Hematopoietic multipotent progenitor cell (in vitro differentiated cells): ENCODE results near the gene CNOT1. TPM values are rescaled to one million over a fixed set of nuclear protein-coding genes. Genes with fewer than 3 reads are reported as not detected.
A peak's percentile ranks its signal among the peaks of the same experiment; 100 is the strongest.
"Not testable (repeated sequence)": the region's sequence is repeated elsewhere in the genome, so short reads cannot be mapped to it uniquely, and the experiment has no call there.

Source experiments
- DNase-seq, 3 donors: peaks; one replicate each; pipeline ENCODE4 v3.0.0-alpha.2; 2011 to 2015; ENCODE audit warnings: low read depth in 2 of 3, low spot score in 2 of 3
- total RNA-seq: library from RNA; depleted of rRNA; stranded (reverse); fragments of >200 nt; gene quantifications from one replicate; pipeline ENCODE4 v1.2.3, GENCODE V29; 2012

CNOT1 gene
- total RNA-seq, 1 donor: 233 TPM

DNA sequence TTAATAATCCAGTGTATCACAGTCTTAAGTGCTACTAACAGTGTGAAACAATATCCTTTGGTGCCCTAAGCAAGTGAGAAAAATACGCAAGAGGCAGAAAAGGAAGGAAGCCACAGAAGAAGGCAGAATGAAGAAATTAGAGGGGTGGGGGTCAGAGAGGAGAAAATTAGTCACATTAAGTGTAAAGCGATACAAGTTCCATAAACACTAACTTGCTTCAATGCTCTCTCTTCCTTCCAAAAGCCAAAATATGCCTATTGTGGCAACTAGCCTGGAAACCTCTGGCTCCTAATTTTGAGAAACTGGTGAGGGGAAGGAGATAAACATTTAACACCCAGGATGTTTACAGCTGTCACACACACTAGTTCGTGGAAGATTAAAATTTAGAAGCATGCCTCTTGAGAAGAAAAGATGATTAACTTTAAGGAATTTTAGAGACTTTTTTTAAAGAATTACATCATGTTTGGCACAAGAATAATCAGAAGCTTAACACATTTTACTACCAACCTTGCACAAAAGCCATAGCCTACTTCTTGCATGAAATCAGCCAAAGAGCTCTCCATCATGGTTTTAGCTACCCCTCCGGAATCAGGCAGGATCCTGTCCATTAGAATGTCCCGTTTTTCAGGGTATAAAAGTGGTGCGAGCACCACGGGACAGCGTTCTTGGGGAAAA is 44.7 kb downstream of the CNOT1 start:
- no peak for DNase-seq

DNA sequence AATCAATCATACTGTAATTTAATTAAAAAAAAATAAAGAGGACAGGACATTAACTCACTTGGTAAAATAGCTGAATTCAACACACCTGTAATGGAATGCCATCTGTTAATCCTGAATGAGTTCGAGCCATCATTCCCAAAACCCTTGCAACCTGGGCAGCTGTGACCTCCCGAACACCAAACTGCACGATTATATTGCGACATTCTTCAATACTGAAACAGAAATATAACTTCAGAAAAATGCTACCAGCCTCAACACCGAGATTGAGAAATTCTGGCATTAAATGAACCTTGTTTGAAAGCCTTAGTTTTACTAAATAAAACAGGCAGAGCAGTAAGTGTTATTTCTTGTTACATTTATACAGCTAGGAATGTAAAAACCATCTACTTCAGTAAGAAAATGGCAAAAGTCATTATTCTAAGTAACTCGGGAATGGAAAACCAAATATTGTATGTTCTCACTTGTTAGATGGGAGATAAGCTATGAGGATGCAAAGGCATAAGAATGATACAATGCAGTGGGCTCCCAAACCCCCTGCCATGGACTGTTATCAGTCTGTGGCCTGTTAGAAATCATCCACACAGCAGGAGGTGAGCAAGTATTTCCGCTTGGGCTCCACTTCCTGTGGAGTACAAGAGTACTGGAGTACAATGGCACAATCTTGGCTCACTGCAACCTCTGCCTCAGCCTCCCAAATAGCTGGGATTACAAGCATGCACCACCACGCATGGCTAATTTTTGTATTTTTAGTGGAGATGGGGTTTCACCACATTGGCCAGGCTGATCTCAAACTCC is 46.5 kb downstream of the CNOT1 start:
- no peak for DNase-seq

DNA sequence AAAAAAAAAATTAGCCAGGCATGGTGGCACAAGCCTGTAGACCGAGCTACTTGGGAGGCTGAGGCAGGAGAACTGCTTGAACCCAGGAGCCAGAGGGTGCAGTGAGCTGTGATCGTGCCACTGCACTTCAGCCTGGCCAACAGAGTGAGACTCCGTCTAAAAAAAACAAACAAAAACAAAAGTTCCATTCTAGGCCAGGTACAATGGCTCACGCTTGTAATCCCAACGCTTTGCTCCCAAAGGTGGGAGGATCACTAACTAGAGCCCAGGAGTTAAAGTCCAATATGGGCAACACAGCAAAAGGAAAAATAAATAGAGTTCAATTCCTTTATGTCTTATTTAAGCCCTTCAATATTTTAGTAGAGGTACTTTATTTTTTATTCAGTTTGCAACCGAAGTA is 47.5 kb downstream of the CNOT1 start:
- no peak for DNase-seq

DNA sequence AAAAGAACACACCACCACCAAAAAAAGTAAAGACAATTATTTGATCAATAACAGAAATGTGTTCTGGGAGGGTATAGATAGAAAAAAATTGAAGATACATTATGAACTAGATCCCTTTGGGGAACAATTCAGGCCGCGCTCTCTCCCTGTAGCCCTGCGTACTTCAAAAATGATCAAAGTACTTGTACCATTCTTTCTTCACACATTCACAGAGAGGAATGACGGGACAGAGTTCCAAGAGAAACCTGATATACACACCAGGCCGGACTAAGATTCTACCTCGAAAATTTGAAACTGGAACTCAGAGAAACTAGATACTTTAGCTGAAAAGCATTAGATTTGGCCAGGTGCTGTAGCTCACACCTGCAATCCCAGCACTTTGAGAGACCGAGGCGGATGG is 50.0 kb downstream of the CNOT1 start:
- DNase-seq: no peak

DNA sequence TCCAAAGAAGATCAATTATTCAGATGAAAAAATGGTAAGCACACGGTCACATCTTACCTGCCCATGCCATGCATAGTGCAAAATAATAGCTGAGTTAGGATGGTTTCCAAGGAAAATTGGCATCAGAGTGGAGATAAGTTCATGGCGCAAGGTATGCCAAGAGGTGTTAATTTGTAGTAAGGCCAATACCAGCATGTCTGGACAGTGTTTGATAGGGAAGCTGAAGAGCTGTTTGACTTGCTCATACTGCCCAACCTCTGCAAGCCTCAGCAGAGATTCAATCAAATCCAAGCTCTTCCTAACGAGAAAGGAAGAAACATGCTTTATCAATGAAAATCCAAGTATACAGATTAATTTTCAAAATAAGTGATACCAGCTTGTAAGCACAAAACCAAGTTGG is 51.0 kb downstream of the CNOT1 start:
- DNase-seq: no peak

DNA sequence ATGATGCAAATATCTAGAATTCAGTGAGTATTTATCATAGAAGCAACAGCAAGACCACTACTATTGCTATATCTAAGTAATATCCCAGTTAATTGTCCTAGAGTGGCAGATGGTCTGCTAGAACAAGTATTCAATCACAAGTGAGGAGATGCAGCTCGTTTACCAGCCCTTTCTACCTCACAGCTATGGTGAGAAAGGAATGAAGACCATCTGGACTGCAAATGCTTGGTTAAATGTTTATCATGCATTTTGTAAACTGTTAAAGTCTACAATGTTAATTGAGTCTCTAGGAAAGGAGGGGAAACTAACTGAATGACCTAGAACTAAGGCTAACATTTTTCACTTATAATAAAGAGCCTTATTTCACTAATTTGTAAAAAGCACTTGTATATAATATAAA is 52.5 kb downstream of the CNOT1 start:
- no peak for DNase-seq

DNA sequence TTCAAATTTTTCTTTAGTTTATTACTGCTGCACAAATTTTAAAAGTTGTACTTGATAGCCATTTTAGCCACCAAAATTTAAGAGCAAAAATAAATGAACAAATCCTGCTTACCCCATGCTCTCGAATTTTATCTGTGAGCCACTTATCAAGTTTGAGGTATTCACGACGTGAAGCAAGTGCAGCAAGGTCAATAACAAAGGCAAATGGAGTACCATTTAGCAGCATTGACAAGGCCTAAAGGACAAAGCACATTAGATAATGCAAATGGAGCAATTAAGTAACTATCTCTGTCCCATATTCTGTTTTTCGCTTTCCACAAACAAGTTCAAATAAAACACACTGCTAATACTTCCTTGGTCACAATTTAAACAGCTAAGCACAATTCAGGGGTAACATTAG is 54.7 kb downstream of the CNOT1 start:
- no peak for DNase-seq

DNA sequence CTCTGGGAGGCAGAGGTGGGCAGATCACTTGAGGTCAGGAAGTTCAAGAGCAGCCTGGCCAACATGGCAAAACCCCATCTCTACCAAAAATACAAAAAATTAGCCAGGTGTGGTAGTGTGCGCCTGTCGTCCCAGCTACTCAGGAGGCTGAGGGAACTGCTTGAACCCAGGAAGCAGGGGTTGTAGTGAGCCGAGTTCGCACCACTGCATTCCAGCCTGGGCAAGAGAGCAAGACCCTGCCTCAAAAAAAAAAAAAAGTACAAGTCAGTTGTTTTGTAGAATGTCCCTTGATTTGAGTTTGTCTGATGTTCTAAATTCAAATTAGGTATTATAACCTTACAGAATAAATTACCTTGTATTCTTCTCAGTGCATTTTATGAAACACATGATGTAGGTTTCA is 63.9 kb downstream of the CNOT1 start:
- not testable (repeated sequence) for DNase-seq

DNA sequence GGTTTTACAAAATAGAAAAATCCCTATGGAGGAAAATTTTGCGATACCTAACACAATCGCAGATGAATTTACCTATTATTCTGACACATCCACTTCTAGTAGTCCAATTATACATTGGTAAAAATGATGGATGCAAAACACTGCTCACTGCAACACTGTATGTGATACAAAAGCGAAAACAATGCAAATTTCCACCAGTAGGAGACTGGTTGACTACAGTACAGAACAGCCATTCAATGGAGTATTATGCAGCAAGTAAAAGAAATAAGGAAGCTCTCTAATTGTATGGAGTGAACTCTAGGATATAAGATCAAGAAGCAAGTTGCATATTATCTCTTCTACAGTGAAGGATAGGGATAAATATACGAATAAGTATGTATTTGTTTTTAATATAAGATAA is 65.9 kb downstream of the CNOT1 start:
- peak in 1 of 3 donors; percentile 3 for DNase-seq

DNA sequence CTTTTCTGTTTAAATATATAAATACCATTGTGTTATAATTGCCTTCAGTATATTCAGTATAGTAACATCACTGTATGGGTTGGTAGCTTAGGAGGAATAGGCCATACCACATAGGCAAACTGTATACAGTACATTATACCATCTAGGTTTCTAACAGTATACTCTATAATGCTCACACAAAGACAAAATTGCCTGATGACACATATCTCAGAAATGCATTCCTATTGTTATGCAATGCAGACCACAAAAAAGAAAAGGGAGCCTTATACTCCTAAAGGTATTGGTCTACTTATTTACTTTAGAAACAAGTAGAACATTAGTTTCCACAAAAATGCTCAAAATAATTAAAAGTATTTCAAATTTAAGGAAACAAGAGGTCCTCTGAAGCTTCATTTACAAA is 66.4 kb downstream of the CNOT1 start:
- no peak for DNase-seq

DNA sequence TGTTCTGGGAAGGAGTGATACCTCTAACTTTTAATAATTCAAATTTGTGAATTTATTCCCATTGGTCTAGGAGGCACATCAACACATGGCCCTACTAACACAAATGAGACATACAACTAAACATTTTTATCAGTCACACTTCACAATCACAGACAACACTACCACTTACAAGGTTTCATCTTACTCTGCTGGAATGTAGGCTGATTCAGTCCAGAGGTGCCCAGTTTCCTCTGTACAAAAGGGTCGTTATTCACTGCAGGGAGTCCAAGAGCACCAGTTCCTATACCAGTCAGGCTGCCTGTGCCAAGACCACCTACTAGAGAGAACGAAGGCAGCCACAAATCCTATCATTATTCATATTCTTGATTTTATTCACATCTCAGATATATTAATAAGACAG is 72.9 kb downstream of the CNOT1 start:
- no peak for DNase-seq

DNA sequence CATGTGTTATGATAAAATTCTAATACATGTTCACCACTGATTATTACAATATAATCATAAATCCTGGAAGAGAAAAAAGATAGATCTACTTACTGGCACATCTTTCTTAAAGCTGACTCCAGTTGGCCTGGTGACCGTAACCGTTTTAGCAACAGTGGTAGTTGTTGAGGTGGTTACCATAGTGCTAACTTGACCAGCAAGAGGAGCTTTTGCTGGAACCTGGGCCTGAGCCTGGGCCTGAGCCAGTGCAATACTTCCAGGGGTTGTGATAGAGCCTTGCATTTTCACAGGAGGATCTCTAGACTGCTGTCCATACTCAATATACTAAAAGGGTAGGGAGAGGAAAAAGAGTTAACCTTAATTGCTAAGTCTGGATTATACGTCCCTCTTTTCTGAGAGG is 78.1 kb downstream of the CNOT1 start:
- DNase-seq: no peak

DNA sequence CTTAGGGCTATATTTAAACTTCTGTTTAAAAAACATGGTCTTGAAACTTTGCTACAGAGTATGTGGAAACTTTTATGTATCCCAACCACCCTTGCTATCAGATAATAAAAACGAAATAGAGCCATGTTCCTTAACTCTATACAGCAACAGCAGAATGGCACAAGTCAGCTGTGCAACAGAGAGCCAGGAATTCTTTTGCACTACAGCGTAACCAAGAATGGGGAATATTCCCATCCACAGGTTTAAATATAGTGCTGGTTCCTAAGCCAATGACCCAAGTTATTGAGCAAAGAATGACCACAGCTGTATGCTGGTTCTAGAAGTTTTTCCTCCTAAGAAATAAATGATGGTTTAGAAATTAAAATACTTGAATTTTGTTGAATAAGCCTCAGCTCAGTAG is 81.2 kb downstream of the CNOT1 start:
- DNase-seq: no peak

DNA sequence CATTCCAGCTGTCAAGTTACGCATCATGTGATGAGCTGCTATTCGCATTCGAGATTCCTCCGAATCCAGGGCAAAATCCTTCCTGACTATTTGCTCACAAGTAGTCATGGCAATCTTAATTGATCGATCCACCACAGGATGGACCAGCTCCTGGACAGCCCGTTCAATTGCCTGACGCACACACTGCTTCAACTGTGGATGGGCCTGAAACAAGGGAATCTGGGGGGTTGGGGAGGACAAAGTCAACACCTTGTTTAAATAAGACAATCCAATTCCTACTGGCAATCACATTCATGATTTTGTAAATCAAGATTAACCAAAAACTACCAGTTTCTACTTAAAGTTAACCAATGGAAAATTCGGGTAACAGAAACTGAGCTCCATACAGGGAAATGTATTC is 85.9 kb downstream of the CNOT1 start:
- DNase-seq: no peak

DNA sequence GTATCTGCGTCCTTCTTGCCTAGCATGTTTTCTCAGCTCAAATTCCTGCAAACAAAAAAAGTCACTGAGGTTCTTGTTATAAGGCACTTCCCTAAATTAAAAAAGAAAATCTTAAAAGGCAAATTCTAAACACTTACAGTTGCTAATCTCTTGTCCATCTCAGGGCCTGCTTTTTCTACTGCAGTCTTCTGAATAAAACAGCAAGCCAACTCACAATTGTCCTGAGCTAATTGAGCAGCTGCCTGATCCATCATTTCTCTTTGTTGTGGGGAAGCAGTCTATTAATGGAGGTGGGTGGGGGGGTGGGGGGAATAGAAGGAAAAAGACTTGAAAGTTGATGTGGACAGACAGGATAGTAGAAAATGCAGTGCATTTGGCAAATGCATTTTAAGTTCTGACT is 87.3 kb downstream of the CNOT1 start:
- DNase-seq: no peak

DNA sequence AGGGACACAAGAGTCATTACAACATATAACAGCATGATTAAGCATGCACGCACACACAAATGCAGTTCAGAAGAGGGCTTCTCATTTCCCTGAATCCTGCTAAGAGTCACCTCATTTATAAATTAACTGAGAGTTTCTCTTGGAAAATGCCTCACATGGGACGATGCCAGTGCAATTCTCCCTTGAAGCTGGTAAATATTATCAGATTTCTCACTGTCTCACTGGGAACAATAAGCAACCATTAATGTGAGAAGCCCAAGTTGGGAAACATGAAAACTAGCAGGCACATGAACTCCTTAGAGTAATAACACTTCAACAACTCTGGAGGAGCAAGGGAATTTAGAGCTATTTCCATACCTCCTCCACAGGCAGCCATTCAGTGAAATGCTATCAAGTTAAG is 87.9 kb downstream of the CNOT1 start:
- no peak for DNase-seq

DNA sequence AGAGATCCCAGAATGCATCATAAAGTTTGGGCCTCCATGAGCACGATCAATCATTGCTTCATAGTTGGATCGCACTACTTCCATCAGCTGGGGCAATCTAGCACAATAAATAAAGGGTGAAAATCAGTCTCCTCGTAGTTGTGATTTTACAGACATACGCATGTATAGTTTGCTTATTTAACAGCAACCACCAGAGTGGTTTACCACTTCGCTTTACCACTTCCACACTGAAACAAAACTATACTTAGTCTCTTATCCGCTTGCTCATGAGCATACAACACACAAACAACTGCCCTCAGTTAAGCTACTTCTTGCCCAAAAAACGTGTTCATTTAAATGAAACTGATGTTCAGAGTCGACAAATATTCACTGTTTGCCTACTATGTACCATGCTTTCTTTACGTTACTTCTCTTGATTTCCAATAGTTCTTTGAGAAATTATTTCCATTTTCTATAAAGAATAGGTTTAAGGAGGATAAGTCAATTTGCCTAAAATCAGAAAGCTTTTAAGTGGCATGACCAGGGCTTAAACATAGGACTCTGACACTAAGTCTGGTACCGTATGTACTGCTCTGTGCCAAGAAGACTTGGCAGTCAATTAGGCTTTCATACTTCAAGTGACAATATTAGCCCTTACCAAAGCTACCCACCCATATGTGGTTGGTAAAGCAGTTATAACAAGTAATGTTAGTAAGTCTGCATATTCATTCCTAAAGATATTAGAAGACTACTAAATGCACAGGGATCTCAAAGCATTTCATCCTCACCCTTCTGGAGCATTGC is 92.3 kb downstream of the CNOT1 start:
- no peak for DNase-seq

DNA sequence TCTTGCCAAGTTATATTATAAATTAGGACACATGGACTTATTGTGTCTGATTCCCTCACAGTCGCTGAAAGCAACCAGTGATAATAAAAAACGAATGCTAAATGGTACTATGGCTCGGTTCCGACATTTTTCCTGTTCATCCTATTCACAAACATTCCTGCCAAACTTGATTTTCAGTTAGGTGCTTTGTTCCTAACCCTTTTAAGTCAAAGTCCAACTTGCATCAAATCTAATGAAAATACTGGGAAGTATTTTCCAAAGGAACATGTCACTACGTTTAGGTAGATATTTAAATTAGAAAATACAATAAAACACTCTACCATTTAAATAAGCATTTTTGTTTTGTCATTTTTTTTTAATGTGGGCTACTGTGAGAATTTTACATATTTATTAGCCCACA is 93.3 kb downstream of the CNOT1 start:
- no peak for DNase-seq

DNA sequence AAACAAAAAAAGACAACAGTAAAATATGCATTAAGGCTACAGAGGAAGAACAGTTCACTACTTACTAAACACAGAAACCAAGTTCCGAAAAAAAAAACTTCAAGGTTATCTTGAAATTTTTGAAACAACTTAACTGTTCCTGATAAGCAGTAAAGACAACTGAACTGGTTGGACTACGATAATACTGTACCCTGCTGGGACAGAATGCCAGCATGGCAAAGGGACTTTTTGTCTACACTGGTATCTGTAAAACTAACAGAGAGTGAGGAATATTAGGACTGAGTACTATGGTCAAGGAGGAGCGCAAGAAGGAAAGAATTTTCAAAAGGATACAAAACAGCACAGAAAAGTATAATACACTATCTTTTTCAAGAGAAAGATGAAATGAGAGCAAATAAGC is 94.5 kb downstream of the CNOT1 start:
- no peak for DNase-seq

DNA sequence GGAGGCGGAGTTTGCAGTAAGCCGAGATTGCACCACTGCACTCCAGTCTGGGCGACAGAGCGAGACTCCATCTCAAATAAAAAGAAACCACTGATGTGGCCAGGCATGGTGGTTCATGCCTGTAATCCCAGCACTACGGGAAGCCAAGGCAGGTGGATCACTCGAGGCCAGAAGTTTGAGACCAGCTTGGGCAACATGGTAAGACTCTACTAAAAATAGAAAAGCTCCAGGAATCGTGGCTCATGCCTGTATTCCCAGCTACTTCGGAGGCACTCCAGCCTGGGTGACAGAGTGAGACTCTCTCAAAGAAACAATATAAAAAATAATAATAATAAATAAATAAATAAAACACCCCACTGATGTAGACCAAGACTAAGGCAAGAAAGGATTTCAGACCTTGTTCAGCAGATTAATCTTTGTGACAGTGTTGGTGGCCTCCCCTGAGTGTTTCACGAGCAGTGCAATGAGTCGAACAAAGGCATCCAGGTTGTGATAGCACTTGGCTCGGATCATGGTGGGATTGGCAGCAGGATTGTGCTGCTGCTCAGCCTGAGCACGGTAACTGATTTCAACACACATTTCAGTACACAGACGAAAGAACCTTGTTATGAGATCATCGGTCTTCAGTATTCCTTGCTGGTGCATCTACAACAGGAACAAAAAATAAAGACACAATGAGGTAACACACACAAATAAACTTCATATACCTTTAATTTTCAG is 95.7 kb downstream of the CNOT1 start:
- DNase-seq: no peak

DNA sequence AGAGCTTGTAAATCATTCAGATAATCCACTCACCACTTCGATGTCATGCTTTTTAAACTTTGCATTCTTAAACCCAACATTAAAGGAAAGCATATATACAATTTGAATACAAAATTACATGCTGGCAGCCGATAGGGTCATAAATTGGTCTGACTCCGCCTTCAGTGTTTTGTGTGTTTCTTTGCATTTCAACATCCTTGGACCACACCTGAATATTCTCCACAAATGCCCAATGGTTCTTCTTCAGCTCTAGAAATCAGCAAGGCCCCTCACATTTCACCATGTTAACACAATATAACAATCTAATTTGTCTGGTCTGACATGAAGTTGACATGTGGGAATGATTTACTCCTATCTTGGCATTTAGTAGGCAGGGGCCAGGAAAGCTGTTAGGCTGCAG is 97.2 kb downstream of the CNOT1 start:
- no peak for DNase-seq
